Measurements from ENCODE around the gene GPA33.

DNA sequence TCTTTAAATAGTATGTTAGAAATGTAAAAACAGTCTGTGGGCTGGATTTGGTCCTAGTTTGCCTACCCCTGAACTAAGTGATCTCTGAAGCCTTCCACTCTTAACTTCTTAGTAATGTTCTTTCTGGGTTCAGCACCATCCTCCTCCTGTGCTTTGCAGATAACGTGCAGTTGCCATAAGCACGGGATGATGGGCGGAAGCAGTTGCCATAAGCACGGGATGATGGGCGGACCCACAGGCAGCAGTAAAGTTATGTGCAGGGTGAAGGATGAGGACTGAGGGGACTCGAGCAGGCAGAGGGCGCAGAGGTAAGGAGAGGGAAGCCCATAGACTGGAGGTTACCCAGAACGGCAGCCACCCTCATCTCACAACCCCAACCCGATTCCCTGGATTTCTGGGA lies 25.6 kb downstream of the GPA33 start:
- TF ChIP-seq, protein P1, sequence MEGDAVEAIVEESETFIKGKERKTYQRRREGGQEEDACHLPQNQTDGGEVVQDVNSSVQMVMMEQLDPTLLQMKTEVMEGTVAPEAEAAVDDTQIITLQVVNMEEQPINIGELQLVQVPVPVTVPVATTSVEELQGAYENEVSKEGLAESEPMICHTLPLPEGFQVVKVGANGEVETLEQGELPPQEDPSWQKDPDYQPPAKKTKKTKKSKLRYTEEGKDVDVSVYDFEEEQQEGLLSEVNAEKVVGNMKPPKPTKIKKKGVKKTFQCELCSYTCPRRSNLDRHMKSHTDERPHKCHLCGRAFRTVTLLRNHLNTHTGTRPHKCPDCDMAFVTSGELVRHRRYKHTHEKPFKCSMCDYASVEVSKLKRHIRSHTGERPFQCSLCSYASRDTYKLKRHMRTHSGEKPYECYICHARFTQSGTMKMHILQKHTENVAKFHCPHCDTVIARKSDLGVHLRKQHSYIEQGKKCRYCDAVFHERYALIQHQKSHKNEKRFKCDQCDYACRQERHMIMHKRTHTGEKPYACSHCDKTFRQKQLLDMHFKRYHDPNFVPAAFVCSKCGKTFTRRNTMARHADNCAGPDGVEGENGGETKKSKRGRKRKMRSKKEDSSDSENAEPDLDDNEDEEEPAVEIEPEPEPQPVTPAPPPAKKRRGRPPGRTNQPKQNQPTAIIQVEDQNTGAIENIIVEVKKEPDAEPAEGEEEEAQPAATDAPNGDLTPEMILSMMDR (conservative IDR thresholded peaks at IDR 0.05; ENCODE audit: low read length), result no peak
- TF ChIP-seq EZH2phosphoT487 (IDR thresholded peaks at IDR 0.05; ENCODE audit: borderline replicate concordance, low read depth, low read length), result no peak
